AG09309 (cell line): ENCODE results near the gene KISS1R.

Experiments used
- DNase-seq: peaks from one replicate; pipeline ENCODE4 v3.0.0-alpha.2; 2010; ENCODE audit warnings: low read depth
- H3K4me3 ChIP-seq: 2 replicates; pipeline ENCODE4 v1.5.1; 2011; ENCODE audit warnings: mild to moderate bottlenecking, low read depth, low read length, moderate library complexity; ENCODE audit not compliant: control insufficient read depth
- TF ChIP-seq, protein P1 (sequence below): IDR thresholded peaks from 2 replicates; pipeline ENCODE4 v1.5.1; 2011; ENCODE audit warnings: mild to moderate bottlenecking, low read depth, low read length, inconsistent platforms; ENCODE audit not compliant: insufficient read depth, control insufficient read depth; ENCODE audit errors: missing control alignments

Gene KISS1R

GRCh38 chr19:934865-935479 lies 17.8 kb downstream of the KISS1R start:
- TF ChIP-seq, protein P1, sequence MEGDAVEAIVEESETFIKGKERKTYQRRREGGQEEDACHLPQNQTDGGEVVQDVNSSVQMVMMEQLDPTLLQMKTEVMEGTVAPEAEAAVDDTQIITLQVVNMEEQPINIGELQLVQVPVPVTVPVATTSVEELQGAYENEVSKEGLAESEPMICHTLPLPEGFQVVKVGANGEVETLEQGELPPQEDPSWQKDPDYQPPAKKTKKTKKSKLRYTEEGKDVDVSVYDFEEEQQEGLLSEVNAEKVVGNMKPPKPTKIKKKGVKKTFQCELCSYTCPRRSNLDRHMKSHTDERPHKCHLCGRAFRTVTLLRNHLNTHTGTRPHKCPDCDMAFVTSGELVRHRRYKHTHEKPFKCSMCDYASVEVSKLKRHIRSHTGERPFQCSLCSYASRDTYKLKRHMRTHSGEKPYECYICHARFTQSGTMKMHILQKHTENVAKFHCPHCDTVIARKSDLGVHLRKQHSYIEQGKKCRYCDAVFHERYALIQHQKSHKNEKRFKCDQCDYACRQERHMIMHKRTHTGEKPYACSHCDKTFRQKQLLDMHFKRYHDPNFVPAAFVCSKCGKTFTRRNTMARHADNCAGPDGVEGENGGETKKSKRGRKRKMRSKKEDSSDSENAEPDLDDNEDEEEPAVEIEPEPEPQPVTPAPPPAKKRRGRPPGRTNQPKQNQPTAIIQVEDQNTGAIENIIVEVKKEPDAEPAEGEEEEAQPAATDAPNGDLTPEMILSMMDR: no peak
- no peak for DNase-seq
- no peak overlapping the region for H3K4me3 ChIP-seq

DNA sequence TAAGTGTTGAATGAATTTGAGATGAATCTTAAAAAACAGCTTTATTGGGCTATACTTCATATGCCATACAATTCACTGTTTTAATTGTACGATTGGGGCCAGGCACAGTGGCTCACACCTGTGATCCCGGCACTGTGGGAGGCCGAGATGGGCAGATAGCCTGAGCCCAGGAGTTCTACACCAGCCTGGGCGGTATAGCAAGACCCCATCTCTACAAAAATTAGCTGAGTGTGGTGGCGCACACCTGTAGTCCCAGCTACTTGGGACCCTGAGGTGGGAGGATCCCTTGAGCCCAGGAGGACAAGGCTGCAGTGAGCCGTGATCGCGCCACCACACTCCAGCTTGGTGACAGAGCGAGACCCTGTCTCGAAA lies 19.0 kb downstream of the KISS1R start:
- DNase-seq: no peak
- no peak overlapping the region for H3K4me3 ChIP-seq
- TF ChIP-seq, protein P1: no peak

- no peak overlapping the region for H3K4me3 ChIP-seq
- no peak for DNase-seq
- TF ChIP-seq, protein P1: no peak
These were observed 20.1 kb downstream of the KISS1R start for GRCh38 chr19:937259-937694.

DNA sequence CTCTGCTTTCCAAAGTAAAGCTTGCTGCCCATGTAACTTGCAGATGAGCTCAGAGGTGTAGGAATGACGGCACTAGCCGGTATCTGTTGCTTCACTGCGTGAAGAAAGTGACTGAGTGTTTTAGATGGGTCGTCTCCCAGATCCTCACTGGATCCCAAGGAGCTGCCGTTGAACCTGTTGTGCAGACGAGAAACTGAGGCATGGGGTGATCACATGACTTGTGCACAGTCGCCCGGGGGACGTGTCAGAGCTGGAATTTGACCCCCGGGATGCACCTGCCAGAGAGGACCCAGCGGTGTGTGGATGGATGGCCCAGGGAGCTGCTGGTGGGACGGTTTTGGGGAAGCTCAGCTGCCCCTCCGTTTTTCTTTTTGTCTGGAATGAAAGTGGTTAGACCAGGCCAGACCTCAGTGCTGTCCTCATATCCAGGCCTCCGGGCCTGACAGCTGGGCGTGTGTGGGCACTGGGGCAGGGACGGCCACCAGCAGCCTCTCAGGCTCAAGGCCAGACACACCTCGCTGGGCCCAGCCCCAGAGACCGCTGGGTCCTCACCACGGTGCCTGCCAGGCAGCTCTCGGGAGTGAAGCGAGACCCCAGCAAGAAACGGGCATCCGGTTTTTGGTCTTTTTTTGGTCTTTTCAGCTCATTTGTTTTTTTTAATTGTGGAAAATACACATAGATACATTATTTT lies 21.2 kb downstream of the KISS1R start:
- TF ChIP-seq, protein P1: no peak
- DNase-seq: no peak
- no peak overlapping the region for H3K4me3 ChIP-seq

DNA sequence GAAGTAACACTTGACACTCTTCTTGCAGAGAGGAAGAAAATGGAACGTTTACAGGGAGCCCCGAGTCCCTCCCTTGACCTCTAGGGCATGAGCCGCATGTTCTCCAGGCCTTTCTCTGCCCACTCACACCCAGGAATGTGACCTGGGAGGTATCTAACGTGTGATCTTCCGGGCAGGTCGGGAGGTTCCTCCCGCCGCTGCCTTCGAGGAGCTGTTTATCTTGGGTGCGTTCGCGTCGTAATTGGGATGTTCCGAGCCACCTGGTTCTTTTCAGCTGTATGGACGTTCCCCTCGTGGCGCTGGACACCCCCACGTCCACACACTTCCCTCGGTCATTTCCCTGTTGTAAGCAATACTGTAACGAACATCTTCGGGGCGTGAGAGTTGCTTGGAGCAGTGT lies 22.3 kb downstream of the KISS1R start:
- no peak for DNase-seq
- H3K4me3 ChIP-seq: no peak overlapping the region
- TF ChIP-seq, protein P1: no peak

DNA sequence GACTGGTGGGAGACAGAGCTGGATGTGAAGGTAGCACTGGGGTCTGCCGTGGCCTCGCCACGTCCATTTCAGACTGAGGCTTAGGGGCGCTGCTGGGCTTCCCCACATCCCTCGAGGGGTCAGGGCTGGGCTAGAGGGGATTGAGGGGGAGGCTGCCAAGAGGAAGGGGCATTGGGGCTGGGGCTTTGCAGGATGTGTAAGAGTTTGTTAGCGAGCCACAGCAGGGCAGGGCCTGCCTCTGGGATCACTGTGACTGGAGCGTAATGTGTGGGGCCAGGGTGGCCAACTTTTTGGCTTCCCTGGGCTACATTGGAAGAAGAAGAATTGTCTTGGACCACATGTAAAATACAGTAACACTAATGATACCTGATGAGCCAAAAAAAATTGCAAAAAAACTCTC lies 22.8 kb downstream of the KISS1R start:
- H3K4me3 ChIP-seq: no peak overlapping the region
- no peak for DNase-seq
- TF ChIP-seq, protein P1: no peak
